Glomerular endothelial cell (primary cell): ENCODE results near the gene CSNK1G1. TPM values are rescaled to one million over a fixed set of nuclear protein-coding genes. Genes with fewer than 3 reads are reported as not detected.
"Not testable (repeated sequence)": the region's sequence is repeated elsewhere in the genome, so short reads cannot be mapped to it uniquely, and the experiment has no call there.

Experiments used
- DNase-seq: peaks from one replicate; pipeline ENCODE4 v3.0.0-alpha.2; 2011; ENCODE audit warnings: low read depth, low spot score; ENCODE audit errors: extremely low read depth
- total RNA-seq: library from RNA; depleted of rRNA; stranded (reverse); fragments of >200 nt; gene quantifications from 2 replicates; pipeline ENCODE4 v1.2.3, GENCODE V29; 2015

CSNK1G1 gene
- total RNA-seq, 1 donor from 2014 or later = 27.2 TPM

DNA sequence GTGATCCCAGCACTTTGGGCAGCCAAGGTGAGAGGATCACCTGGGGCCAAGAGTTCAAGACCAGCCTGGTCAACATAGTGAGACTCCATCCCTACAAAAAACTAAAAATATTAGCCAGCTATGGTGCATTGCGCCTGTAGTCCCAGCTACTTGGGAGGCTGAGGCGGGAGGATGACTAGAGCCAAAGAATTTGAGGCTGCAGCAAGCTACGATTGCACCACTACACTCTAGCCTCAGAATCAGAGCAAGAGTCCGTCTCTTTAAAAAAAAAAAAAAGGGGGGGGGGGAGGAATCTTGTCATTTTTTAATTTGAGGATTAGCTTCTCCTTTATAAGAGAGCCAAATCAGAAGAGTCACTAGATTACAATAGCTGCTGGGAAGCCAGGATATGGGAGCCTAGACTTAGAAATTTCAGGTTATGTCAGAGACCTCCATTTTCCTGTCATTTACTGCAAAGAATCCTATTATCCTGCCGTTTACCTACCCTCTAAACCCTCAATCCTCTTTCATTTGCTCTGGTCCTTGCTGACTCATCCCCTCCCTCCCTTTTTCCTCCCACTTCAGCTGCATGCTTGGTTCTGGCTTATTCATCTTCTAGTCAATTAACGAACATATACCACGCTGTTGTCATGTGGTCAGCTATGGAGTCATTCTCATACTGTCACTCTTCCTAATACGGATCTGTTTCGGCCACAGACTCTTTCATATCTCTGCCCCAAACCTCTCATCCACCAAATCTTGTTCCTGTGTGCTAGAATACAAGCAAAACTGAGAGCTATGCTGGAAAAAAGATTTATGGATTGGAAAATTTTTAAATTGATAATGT, 109.4 kb downstream of the CSNK1G1 start:
- DNase-seq = peak; percentile 29

DNA sequence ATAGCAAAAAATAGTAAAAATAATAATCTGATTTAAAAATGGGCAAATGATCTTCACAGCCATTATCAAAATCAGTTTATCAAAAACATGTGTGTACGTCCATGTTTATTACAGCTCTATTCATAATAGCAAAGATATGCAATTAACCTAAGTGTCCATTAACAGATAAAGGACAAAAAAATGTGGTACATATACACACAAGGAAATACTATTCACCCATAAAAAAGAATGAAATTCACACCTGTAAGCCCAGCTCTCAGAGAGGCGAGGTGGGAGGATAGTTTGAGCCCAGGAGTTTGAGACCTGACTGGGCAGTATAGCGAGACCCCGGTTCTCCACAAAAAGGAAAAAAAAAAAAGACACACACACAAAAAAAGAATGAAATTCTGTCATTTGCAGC, 110.6 kb downstream of the CSNK1G1 start:
- no peak for DNase-seq

DNA sequence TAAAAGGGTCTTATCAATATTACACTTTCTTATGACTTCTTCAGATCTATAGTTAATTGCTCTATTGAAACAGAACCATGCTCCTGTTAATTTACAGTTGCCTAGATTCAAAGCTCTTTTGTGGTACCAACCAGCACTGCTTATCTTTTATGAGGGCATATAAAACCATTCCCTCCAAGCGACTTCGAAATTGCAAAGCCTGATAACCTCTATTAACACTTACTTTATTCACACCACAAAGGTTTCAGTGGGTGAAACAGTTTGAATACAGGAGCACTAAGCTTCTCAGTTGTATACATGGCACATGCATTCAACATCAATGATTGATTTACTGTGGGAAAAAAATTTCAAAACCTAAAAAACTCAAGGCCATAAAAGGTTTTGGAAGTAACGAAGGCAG, 118.3 kb downstream of the CSNK1G1 start:
- no peak for DNase-seq

DNA sequence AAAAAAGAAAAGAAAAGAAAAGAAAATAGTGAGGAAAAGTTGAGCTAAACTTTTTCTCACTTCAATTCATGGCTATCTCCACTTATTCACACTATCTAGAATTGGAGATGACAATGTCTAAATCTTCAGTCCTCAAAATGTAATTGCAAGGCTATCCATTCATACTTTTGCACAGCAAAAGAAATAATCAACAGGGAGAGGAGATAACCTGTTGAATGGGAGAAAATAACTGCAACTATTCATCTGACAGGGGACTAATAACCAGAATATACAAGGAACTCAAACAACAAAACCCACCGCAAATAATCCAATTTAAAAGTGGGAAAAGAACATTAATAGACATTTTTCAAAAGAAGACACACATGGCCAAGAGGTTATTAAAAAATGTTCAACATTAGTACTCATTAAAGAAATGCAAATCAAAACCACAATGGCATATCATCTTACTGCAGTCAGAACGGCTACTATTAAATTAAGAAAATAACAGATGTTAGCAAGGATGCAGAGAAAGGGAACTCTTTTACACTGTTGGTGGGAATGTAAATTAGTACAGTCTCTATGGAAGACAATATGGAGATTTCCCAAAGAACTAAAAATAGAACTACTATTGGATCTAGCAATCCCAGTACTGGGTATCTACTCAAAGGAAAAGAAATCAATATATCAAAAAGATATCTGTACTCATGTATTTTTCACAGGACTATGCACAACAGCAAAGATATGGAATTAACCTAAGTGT, 119.6 kb downstream of the CSNK1G1 start:
- no peak for DNase-seq

DNA sequence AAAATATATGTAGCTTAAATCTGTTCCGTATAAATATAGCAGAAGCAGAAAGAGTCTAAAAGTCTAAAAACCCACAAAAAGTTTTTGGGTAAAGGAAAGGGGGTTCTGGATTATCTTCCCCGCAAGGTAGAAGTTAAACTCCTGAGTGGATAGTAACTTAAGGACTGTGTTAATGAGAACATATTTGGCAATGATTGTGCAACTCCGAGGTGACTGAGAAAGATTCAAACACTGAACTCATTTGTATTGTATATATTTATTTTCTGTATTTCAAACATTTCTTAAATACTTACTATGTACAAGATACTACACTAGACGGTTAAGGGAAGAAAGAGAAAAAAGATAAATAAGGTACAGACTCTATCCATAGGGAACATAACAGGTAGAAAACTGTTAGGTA, 120.4 kb downstream of the CSNK1G1 start:
- no peak for DNase-seq

DNA sequence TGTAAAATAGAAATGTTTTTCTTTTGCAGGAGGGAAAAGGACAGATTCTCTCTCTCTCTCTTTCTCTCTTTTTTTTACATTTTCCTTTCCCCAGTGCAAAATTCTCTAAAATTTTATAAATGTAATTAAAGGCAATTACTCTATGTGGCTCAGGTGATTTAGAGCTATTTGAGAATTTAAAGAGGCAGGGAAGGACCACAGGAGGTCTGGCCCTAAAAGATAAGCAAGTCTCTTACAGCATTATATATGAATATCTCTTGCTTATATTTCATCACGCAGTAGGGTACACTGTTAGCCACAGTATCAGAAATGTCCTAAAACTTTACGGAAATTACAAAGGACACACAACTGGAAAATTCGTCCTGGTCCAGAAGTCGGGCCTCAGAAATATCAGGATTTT, 122.7 kb downstream of the CSNK1G1 start:
- DNase-seq = no peak

DNA sequence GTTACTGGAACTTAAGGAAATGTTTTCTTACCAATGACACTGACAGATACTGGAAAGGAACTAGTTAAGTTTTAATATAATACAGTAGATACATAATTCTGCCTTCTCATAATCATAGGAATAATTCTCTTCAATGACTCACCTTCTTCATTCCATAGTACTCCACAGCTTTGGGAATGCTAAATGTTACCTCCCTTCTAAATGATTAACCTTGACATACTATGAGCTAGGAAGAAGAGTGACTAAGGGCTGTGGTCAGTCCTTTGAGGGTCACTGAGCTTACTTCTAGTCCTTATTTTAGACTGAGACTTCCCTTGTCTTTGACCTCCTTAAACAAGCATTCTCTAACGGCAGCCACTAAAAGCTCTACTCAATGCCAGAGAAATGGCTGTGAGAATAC, 123.6 kb downstream of the CSNK1G1 start:
- no peak for DNase-seq

DNA sequence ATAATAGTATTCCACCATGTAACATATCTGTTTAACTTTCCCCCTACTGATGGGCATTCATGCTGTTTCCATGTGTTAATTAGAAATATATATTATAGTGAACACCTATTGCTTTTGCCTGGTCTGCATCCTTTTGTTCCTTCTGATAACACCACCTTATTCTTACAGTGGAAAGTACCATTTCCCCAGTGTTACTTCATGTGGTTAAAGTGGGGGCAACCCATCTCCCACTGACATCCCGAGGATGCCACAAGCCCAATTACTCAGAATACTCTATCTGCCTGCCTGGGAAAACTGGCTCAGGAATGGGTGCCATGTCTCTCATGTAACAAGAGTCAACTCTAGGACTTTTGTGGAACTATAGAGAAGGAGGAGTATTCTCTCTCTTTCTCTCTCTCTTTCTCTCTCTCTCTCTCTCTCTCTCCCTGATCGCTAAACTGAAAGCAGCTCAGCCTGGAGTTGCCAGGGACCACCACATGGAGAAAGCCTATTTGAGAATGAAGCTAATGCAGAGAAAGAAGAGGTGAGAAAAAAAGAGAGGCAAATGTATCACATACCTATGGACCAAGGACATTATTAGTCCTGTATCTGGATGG, 126.7 kb downstream of the CSNK1G1 start:
- DNase-seq = no peak

DNA sequence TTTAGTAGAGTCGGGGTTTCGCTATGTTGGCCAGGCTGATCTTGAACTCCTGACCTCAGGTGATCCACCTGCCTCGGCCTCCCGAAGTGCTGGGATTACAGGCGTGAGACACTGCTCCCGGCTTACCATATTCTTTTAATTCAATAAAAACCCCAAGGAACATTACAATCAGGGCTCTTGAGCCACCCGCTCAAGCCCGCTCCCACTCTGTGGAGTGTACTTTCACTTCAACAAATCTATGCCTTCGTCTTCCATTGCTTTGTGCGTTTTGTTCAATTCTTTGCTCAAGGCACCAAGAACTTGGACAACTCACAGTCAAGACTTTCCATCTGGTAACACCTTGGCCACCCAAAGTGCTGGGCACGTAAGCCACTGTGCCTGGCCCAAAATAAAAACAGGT, 130.2 kb downstream of the CSNK1G1 start:
- DNase-seq = no peak

DNA sequence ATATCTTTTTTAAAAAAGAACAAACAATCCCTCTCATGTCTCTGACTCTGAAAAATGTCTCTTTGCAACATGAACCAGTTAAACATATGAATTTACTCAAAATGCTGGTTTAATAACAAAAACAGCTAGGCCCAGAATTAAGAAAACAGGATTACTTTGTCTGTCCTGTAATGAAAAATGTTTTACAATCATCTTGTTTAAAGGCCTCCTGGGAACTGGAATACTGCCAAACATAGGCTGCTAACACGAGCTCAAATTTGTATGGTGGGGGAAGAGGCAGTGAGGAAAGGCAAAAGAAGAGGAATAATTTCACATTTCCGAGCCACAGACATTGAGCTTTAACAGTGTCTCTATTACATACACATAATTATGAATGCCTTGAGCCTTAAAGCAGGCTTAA, 131.5 kb downstream of the CSNK1G1 start:
- DNase-seq = no peak

DNA sequence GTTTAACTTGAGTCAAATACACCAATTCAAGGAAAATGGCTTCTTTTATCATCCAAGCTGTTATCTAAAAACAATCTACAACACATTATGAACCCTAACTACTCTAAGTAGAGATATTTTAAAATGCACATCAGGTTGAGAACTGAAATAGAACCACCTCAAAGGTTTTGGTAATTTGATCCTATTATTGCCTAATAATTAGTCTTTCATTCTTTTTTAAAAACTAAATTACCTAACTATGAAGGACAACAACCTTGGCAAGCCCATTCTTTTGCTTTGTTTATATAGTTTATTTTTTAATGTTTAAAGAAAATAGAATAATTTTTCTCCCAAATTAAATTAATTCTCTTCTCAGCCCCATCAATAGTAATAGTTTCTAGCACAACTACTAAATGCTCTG, 132.1 kb downstream of the CSNK1G1 start:
- no peak for DNase-seq

DNA sequence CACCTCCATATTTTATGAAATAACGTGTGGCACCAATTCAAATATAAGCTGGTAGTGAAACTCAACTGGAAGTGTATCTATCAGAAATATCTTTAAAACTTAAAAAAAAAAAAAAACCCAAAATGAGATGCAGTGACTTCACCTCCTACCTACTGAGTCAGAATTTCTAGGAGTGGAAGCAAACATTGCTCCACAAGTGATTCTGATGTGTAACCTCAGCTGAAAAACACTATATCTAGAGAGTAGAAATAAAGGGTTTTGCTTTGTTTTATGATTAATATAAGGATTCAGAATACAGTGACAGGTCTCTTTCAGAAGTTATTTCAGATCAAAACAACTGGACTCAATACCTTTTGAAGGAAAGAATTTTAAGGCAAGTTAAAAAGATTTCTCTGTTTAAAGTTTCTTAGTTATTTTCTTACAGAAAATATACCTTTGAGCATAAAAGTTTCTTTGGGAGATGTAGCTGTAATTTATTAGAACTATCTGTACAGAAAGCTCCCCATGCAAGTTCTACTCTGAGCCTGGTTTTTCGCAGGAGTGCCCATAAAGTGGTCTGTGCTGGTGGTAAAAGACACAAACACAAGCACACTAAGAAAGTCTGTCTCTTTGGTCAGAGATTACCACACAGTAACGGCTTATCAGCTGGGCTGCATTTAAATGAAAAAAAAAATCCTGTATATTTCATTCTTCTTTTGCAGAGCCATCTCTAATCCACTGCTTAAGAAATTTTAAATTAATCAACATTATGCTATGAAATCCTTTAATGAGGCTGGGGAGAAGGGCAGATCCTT, 133.2 kb downstream of the CSNK1G1 start:
- DNase-seq = no peak

DNA sequence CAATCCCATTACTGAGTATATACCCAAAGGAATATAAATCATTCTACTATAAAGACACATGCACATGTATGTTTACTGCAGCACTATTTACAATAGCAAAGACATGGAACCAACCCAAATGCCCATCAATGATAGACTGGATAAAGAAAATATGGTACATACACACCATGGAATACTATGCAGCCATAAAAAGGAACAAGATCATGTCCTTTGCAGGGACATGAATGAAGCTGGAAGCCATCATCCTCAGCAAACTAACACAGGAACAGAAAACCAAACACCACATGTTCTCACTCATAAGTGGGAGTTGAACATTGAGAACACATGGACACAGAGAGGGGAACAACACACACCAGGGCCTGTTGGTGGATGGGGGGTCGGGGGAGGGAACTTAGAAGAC, 134.1 kb downstream of the CSNK1G1 start:
- not testable (repeated sequence) for DNase-seq

DNA sequence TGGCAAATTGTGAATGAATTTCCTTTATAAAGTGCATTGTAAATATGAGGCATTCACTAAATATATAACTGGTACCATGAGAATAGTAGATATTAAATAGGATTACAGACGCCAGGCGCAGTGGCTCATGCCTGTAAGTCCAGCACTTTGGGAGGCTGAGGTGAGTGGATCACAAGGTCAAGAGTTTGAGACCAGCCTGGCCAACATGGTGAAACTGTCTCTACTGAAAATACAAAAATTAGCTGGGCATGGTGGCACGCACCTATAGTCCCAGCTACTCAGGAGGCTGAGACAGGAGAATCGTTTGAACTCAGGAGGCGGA, 138.6 kb downstream of the CSNK1G1 start:
- not testable (repeated sequence) for DNase-seq

DNA sequence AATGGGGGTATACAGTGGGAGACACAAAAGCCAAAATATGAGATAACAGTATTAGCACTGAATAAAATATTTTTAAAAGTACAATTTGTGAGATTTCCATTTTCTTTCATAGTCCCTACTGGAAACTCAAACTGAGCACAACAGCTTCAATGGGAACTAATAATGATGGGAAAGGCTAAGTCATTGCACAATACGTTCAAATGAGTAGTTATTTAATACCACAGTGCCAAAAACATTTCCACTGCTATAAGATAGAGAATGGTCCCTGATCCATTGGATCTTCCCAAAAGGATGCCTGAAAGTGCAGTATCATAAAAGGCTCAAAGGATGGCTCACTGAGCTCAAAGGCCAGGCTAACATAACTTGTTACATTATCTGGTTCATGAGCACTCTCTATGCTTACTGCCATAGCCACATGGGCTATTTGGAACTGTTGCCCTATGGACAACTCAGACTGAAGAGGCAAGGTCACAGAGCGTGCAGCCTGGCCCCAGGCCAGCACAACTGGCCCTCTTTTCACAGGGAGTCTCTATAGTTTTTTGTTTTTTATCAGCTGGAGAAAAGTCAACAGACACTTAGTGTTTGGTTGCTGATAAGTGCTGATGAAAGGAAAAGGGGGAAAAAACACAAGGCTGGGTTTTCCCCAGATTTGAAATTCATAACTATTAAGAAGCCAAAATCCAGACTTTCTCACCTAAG, 139.1 kb downstream of the CSNK1G1 start:
- no peak for DNase-seq

DNA sequence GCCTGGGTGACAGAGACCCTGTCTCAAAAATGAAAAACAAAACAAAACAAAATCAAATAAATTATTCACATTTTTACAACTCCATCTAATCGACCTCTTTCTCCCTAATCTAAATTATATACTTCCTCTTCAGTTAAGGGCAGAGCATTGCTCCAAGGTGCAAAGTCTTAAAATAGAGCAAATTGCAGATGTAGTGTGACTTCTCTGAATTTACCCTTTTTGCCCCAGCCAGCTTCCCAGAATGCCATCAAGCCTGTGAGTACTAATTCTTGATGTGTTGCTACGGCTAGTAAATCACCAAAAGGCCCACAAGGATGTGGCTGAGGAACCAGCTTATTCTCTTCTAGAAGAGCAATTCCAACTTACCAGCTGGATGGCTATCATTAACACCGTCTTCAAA, 139.8 kb downstream of the CSNK1G1 start:
- DNase-seq = no peak

DNA sequence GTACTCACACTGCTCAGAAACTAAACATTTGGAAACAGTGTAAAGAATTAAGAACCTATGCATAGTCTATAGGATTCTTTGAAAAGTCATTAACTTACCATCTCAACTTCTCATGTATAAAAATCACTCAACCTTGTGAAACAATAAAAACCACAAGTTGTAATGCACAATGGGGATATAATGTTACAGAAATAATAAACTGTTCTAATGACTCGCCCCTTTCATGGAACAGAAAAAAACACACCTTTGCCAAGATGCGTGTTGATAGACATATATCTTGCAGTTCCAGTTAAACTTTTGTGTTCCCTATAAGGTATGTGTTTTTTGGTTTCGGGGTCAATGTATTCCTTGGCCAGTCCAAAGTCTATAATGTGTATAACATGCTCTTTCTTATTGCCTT, 142.3 kb downstream of the CSNK1G1 start:
- no peak for DNase-seq

DNA sequence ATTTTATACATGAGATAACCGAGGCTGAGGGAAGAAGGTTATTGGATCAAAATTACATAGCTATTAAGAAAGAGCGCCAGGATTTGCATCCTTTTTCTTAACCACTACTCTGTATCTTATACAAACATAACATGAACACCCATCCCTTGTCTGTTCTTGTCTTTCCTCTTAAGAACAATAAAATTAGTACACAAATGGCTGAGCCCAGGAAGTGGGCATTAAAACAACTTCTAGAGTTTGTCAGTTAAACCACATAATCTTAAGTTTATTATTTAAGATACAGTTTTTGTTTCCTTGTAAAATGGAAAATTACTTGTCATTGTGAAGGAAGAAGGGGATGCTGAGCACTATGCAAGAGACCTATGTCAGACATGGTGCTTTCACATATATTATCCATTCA, 144.3 kb downstream of the CSNK1G1 start:
- no peak for DNase-seq

DNA sequence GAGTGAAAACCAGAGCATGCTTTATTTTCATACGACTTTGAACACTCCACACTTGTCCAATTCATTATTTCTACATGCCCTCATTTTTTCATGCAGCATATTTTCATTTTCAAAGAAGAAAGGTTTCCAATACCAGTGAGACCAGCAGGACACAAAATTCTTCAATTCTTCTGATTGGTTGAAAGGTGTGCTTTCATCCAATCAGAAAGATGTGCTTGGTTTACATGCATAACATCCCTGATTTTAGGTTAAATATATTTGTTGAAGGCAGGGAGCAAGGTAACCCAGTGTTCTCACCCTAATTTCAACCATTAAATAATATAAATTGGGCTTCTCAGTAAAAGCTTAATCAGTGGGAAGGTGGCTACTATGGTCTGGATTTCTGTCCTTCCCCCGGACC, 145.6 kb downstream of the CSNK1G1 start:
- DNase-seq = no peak

DNA sequence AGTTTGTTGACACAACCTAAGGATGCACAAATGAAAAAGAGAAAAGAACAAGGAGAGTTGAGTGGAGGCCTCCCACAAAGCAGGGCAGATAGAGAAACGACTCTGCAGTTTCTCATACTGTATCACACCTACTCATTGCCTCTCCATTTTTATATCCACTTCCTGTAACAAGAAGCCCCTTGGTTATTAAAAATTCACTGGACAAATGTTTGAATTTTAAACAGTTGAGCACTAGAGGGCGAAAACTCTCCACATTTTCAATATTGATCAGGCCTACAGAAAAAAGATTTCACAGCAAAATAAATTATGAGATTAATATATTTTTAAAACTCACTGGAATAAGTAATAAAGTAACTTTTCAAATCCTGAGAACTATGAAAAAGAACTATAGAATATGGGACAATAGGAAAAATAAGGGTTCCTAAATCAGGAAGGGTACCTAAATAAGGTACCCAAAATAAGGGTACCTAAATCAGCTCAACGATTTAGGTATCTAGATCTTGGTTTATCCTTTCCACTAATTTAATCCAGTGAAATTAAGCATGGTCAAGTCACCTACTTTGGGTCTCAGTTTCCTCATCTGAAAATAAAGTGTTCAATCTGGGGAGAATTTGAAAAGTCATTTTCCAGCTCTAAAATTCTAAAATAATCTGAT, 146.2 kb downstream of the CSNK1G1 start:
- peak; percentile 45 for DNase-seq
